Stimulated activated CD4-positive, alpha-beta T cell treated with anti-CD3 and anti-CD28 coated beads, TNF-alpha, amount 100 ng/mL, for 48 hours (primary cell): ENCODE measurements around the gene RBBP8.

Experiments
- DNase-seq, 3 donors: peaks; one replicate each; pipeline ENCODE4 v3.0.0-alpha.2; 2020; ENCODE audit warnings: low read depth in 3 of 3

RBBP8 gene

GRCh38 chr18:22998344-22998743 lies 65.2 kb downstream of the RBBP8 start:
- DNase-seq, result no peak

GRCh38 chr18:22999212-22999611 lies 66.1 kb downstream of the RBBP8 start:
- DNase-seq, result no peak

GRCh38 chr18:22999647-23000046 lies 66.5 kb downstream of the RBBP8 start:
- no peak for DNase-seq

GRCh38 chr18:23003289-23003688 lies 70.2 kb downstream of the RBBP8 start:
- no peak for DNase-seq

- no peak for DNase-seq
Measured at GRCh38 chr18:23012249-23012648, 79.1 kb downstream of the RBBP8 start.

GRCh38 chr18:23020555-23021294 lies 87.6 kb downstream of the RBBP8 start:
- DNase-seq, result no peak

GRCh38 chr18:23021623-23022022 lies 88.5 kb downstream of the RBBP8 start:
- DNase-seq, result no peak

- no peak for DNase-seq
Measured at GRCh38 chr18:23032030-23032582, 99.0 kb downstream of the RBBP8 start.

- DNase-seq, result no peak
Measured at GRCh38 chr18:23033056-23033455, 99.9 kb downstream of the RBBP8 start.

GRCh38 chr18:23036660-23037201 lies 103.6 kb downstream of the RBBP8 start:
- no peak for DNase-seq

- no peak for DNase-seq
Measured at GRCh38 chr18:23037646-23038045, 104.5 kb downstream of the RBBP8 start.

- DNase-seq, result no peak
Measured at GRCh38 chr18:23038712-23039111, 105.6 kb downstream of the RBBP8 start.

GRCh38 chr18:23042133-23042532 lies 109.0 kb downstream of the RBBP8 start:
- no peak for DNase-seq

GRCh38 chr18:23043803-23044376 lies 110.8 kb downstream of the RBBP8 start:
- no peak for DNase-seq

GRCh38 chr18:23049698-23050373 lies 116.7 kb downstream of the RBBP8 start:
- no peak for DNase-seq

- no peak for DNase-seq
Measured at GRCh38 chr18:23053776-23054457, 120.8 kb downstream of the RBBP8 start.

GRCh38 chr18:23054553-23054952 lies 121.4 kb downstream of the RBBP8 start:
- no peak for DNase-seq

GRCh38 chr18:23056315-23056714 lies 123.2 kb downstream of the RBBP8 start:
- DNase-seq, result no peak

- no peak for DNase-seq
Measured at GRCh38 chr18:23057096-23057495, 124.0 kb downstream of the RBBP8 start.

GRCh38 chr18:23058746-23059415 lies 125.8 kb downstream of the RBBP8 start:
- DNase-seq, result no peak
